ENCODE measurements around the gene MT3. TPM values are rescaled to one million over a fixed set of nuclear protein-coding genes. Genes with fewer than 3 reads are reported as not detected.
A peak's percentile ranks its signal among the peaks of the same experiment; 100 is the strongest.
"Not testable (repeated sequence)": the region's sequence is repeated elsewhere in the genome, so short reads cannot be mapped to it uniquely, and the experiment has no call there.

The MT3 gene
- total RNA-seq, 1 experiment from 2014 or later: not detected

DNA sequence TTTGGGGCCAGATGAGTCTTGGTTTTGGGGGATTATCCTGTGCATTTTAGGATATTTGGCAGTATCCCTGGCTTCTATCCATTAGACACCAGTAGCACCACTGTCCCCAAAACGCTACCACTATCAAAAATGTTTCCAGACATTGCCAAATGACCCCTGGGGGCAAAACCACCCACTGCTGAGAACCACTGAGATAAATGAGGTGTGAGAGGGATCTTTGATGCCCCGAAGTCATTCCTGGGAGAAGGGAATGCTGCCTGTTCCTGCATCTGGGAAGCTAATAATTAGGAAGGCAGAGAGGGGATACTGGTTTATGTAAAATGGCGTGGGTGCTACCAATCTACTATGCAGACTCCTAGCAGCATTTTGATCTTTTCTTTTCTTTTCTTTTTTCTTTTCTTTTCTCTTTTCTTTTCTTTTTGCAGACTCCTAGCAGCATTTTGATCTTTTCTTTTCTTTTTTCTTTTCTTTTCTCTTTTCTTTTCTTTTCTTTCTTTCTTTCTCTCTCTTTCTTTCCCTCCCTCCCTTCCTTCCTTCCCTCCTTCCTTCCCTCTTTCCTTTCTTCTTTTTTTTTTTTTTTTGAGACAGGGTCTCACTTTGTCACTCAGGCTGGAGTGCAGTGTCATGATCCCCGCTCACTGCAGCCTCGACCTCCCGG lies 8.8 kb upstream of the MT3 start:
- DNase-seq (ENCODE audit: low spot score): no peak

DNA sequence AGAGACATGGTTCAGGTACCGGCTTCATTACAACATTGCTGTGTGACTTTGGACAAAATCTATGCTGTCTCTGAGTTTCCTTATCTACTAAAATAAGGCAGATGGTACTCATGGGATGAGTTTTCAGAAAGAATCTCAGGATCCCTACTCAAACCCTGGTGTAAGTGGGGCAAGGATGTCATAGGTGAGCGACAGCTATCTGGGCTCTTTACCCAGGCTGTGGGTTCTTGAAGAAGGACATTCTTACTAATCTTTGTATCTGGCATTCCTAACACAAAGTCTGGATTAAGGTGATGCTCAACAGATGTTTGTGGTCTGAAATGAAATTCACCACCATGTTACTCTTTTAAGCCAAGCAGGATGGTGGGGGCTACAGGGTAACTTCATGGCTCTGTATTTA lies 6.4 kb upstream of the MT3 start:
- not testable (repeated sequence) for DNase-seq (ENCODE audit: low spot score)

DNA sequence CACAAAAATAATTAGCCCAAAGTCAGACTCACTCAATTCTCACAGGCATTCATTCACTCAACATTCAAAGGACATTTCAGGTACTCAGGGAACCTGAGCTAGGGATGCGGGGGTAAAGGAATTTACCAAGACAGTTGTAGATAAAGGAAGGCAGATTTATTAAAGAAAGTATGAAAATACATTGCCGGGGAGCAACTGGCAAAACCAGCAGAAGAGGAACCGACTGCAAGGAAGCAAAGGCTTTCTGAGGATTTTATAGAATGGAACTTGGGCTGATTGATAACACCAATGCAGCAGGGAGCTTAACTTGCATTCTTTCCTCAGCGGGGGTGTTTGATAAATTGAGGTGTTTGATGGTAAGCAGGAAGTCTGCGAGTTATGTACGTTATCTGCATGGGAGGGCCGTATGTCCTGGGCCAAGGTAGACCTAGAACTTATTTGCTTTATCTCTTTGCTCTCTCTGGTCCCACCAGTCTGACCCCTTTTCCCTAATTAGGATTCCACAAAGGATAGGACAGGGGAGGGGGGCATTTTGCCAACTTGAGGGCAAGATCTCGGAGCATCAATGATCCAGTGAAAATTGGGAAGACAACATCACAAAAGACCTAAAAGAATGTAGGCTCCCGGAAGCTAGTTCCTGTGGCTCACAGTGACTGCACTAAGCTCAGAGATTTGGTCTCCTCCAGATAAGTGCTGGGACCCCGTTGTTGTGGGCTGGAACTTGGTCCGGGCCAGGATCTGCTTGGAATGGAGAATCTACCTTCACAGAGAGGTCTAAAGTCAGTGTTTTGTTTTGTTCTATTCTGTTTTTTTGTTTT lies 5.8 kb upstream of the MT3 start:
- no peak for DNase-seq (ENCODE audit: low spot score)

DNA sequence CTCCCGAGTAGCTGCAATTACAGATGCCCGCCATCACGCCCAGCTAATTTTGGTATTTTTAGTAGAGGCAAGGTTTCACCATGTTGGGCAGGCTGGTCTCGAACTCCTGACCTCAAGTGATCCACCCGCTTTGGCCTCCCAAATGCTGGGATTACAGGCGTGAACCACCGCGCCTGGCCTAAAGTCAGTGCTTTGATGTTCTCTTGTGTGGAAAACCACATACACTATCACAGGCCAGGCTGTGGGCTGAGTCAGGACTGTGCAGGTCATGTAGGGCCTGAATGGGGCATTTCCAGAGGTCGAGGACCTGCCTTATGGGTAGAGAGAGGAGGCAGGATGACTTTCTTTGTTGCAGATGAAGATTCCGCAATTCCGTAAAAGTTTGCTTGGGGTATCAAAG lies 5.1 kb upstream of the MT3 start:
- no peak for DNase-seq (ENCODE audit: low spot score)

DNA sequence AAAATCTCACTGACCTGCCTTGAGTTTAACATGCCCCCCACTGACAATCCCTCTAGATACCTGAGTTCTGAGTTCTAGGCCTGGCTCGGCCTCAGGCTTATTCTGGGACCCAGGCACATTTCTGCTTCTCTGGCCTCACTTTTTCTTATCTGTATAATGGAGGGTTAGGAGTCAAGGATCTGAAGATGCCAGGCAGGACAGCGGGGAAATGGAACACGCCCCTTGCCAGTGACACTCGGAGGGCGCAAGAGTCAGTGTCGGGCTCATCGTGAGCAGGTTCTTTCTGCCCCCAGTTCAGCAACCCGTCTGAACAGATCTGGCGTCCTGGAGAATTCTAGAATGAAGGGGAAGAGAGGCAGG lies 567 bp upstream of the MT3 start:
- no peak for DNase-seq (ENCODE audit: low spot score)

DNA sequence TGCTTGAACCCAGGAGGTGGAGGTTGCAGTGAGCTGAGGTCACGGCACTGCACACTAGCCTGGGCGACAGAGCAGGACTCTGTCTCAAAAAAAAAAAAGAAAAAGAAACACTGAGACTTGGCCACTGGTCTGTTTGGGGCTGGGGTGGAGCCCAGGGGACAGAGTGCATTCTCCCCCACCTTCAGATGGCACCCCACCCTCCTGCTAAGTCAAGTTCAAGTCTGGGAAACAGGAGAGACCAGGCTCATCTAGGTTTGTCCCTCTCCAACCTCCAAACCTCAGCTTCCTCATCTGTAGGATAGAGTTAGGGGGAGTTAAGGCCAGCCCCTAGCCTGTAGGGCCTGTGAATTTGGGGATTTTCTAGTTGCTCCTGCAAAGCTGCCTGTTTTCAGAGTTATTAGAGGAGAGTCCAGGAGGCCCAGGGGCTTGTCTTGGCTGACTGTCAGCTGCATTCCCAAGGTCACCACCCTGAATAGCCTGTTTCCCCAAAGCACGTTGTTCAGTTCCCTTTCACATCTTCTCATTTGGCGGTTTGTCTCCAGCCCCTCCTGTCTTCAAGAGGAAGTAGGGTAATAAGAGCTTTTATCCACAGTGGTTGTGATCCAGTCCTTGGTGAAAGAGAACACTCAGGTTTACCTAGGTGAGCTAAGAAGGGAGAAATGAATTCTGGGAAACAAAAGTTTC lies 2.2 kb downstream of the MT3 start:
- DNase-seq (ENCODE audit: low spot score): no peak

DNA sequence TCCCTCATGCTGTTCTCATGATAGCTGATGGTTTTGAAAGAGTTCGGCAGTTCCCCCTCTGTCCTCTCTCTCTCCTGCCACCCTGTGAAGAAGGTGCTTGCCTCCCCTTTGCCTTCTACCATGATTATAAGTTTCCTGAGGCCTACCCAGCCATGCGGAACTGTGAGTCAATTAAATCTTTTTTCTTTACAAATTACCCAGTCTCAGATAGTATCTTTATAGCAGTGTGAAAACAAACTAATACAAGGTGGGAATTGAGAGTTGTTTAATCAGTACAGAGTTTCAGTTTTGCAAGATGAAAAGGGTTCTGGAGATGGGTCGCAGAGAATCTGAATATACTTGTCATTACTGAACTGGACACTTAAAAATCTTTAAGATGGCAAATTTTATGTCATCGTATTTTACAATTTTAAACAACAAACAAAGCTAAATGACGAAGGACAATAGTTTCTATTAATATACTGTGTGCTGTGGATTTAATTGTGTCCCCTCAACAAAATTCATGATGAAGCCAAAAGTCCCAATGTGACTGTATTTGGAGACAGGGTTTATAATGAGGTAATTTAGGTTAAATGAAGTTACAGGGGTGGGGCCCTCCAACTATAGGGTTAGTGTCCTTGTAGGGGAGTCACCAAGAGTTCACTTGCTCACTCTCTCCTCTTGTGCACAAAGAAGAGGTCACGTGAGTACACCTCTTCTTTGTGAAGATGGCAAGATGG lies 4.4 kb downstream of the MT3 start:
- no peak for DNase-seq (ENCODE audit: low spot score)

DNA sequence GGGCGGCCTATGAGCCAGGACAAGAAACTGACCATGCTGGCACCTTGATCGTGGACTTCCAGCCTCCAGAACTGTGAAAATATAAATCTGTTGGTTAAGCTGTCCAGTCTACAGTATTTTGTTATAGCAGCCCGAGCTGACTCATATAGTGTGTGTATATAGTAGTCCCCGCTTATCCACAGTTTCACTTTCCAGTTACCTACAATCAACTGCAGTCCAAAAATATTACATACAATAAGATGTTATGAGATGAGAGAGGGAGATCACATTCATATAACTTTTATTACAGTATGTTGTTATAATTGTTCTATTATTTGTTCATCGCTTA lies 4.9 kb downstream of the MT3 start:
- DNase-seq (ENCODE audit: low spot score): no peak

DNA sequence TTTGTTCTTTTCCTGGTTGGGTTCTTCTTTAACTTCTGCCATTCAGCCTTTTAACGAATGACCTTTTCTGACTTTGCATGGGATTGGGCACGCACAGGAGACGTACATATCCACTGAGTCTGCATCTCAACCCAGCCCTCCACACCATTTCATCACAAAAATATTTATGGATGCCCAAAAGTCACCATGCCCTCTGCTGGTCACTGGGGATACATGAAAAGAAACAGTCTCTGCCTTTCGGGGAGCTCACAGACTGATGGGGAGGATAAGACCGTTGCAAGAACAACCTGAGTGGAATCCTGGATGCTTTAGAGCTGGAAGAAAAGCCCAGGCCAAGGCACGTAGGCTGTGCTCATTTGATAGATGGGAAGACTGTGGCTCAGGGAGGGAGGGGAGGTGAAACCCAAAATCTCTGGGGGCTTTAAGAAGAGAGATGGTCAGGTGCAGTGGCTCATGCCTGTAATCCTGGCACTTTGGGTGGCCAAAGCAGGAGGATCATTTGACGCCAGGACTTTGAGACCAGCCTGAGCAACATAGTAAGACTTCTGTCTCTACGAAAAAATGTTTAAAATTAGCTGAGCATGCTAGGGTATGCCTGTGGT lies 11.2 kb downstream of the MT3 start:
- DNase-seq (ENCODE audit: low spot score): peak; percentile 52

DNA sequence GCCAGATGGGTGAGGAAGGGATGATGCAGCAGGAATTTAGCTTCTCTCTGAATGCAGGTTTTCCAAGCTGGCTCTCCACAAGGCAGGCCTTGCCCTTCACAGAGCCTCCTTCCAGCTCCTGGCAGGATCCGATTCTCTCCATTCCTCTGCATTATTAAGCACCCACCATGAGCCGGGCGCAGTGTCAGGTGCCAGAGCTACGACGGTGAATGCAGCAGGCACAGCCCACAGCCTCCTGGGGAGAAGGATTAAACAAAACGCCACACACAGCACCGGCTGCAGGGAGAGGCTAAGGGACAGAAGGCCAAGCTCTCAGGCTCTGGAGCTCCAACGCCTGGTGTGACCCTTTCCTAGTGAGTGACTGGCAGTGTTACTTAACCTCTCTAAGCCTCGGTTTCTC lies 12.0 kb downstream of the MT3 start:
- no peak for DNase-seq (ENCODE audit: low spot score)

DNA sequence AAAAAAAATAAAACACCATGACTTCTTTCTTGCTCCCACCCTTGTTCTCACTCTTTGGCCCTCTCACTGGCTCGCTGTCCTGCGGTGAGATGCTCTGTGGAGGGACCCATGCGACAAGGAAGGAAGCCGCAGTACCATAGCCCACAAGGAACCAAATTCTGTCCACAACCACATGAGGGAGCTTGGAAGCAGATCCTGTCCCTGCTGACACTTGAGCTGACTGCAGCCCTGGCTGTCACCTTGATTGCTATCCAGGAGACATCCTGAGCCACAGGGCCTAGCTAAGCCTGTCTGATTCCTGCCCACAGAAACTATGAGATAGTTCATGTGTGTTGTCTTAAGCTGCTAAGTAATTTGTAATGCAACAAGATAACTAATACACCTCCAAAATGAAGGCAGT lies 14.3 kb downstream of the MT3 start:
- peak; percentile 57 for DNase-seq (ENCODE audit: low spot score)

DNA sequence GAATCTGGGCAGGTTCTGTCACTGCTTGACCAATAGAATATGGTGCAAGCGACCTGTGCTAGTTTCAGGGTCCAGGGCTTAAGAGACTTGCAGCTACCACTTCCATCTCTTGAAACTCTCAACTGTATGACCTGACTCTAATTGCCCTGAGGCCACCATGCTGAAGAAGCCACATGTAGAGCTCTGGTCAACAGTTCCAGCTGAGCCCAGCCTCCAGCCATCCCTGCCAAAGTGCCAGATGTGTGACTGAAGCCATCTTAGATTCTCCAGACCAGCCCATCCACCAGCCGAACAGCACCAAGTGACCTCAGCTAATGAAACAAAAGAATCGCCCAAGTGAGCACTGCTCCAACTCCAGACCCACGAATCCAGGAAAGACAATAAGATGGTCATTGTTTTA lies 15.6 kb downstream of the MT3 start:
- no peak for DNase-seq (ENCODE audit: low spot score)

DNA sequence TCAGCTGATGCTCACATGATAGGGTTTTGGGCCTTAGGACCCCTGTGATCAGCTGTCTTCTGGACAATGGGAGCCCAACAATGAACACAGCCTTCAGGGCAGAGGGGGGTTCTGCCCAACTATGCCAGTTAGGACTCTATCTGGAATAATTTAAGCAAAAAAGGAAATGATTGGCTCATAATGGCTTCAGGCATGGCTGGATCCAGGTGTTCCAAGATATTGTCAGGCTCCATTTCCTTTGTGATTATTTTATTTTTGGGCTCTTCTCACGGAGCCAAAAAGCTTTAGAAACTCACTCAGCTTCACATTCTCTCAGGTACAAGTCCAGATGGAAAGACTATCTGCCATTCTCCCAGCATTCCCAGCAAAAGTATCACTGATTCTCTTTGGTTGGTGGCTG lies 16.1 kb downstream of the MT3 start:
- DNase-seq (ENCODE audit: low spot score): no peak

DNA sequence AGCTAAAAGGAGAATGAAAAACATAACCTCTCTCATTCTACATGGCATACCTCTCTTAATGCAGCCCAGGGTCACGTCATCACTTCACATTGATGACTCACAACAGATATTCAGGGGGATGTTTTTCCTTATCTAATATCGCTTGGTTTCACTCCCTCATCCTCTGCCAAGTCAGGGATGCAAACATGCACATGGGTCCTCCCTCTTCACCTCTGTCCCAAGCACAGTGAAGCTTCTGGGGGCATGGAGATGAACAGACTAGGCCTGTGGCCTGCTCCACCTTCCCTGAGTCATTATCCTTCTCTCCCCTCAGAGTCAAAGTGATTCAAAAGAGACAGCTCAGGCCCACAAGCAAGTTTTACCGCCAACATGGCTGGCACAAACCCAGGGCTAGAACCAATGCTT lies 16.7 kb downstream of the MT3 start:
- DNase-seq (ENCODE audit: low spot score): peak; percentile 69

DNA sequence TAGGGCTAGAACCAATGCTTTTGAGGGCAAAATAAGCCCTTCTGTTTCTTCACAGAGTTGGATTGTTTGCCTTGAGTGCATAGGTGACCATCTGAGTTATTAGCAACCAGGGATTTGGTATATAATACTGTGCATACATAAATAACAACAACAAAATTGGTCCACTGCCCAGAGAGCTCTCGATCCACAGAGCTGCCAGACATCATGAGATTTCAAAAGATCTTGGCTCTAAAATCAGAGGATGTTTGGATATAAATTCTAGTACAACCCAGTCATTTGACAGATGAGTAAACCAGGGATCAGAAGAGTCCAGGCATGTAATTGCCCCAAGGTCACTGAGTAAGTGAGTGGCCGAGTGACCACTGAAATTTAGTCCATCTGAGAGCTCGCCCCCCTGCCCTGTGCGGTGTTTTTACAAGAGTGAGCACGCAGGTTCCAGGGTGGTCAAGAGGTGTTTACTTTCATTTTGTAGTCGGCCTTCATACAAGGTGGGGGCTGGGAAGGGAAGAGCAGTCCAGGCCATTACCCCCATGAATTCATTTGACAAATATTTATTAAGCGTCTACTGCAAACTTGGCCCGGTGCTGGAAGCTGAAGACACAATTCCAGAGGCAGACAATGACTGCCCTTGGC lies 17.3 kb downstream of the MT3 start:
- DNase-seq (ENCODE audit: low spot score): peak; percentile 65

DNA sequence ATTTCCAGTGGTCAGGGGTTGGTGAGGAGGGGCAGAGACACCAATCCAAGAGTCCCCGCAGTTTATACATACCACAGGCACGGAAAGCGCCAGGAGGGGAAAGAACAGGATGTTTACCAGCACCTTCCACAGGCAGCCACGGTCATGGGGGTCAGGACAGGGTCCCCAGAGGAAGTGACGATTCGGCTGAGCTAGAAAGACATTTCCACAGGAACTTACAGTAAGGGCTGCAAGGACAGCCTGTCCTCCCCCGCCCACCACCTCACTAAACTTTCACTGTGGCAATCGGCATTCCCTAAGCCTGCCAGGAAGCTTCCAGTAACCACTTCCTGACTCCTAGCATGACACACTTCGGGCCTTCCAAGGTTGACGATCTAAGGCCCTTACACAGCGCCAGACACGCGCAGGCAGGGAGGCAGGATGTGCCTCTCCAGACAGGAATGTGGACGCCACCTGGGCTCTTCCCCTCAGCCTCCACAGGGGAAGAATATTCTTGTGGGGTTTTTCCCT lies 17.8 kb downstream of the MT3 start:
- DNase-seq (ENCODE audit: low spot score): peak; percentile 99

DNA sequence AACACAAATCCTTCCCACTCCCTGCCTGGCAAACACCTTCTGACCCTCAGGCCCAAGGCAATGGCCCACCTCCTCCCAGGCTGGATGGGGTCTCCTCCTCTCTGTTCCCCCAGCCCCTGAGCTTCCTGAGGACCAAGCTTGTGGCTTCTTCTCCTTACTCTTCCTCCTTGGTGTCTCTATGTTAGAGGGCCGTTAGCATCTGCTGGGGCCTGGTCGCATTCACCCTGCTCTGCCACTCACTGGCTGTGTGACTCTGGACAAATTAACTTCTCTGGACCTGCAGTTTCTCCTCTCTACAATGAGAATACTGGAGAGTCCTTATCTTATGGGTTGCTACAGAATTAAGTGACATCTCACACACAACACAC lies 18.3 kb downstream of the MT3 start:
- no peak for DNase-seq (ENCODE audit: low spot score)

DNA sequence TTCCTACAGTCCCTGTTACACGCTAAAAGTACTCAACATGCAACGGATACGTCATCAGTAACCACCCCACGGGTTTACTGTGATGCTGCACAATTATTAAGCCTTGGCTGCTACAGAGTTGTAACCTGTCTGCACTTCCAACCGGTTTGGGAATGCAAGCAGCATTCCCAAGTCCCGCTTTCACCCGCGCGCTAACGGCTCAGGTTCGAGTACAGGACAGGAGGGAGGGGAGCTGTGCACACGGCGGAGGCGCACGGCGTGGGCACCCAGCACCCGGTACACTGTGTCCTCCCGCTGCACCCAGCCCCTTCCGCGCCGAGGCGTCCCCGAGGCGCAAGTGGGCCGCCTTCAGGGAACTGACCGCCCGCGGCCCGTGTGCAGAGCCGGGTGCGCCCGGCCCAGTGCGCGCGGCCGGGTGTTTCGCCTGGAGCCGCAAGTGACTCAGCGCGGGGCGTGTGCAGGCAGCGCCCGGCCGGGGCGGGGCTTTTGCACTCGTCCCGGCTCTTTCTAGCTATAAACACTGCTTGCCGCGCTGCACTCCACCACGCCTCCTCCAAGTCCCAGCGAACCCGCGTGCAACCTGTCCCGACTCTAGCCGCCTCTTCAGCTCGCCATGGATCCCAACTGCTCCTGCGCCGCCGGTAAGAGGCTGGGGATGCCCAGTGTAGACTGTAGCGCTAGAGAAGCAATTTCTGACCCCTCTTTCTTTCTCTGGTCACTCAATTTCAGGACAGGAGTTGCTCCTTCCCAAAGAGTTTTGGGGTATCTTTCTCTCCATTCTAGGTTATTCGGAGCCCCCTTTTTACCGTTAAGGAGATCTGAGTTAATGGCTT lies 18.9 kb downstream of the MT3 start, which contains the start of gene MT2A:
TSS of gene MT2A (plus strand) at position 542 of the 833 bp plus-strand sequence. CDS start at position 614, 72 bp downstream.
- peak; percentile 95 for DNase-seq (ENCODE audit: low spot score)

DNA sequence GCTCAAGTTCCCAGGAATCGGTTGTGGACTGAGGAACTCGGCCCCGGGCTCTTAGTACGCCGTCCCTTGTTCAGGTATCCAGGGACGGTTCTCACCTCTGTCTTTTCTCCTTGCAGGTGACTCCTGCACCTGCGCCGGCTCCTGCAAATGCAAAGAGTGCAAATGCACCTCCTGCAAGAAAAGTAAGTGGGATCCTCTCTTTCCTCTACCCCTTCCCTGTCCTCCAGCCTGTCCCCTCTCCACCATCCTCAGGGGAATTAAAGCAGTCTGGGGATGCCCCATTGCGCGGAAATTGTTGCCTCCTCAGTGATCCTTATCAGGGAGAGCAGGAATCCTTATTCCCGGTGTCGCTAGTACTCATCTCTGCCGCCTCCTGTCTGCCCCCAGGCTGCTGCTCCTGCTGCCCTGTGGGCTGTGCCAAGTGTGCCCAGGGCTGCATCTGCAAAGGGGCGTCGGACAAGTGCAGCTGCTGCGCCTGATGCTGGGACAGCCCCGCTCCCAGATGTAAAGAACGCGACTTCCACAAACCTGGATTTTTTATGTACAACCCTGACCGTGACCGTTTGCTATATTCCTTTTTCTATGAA lies 19.6 kb downstream of the MT3 start:
- DNase-seq (ENCODE audit: low spot score): no peak

DNA sequence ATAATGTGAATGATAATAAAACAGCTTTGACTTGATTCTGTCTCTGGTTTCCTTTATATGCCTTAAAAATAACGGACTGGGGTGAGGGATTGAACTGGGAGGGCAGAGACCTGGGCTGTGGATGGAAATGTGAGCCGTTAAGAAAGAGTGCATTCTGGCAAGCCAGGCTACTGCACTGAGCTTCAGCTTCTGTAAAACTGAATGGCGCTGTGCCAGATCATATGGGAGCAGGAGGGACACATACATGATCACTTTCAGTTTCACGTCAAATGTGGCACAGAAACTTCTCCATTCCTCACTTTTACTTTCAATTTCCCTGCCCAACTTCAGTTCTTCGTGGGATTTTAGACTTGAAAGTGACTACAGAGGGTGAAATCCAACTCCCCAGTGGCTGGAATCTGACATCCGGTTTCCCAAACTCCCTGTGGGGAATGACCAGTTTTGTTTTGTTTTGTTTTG lies 20.2 kb downstream of the MT3 start:
- DNase-seq (ENCODE audit: low spot score): peak; percentile 91
